GM18873 (cell line): ENCODE data around the gene ERICH3.
A peak's percentile ranks its signal among the peaks of the same experiment; 100 is the strongest.

Experiments used
- ATAC-seq: cut with Tn5 transposase; IDR thresholded peaks from one replicate; pipeline ENCODE4 v1.9.1; 2021; ENCODE audit warnings: mild to moderate bottlenecking, moderate library complexity, moderate number of reproducible peaks; ENCODE audit not compliant: unreplicated experiment, low FRiP score

The ERICH3 gene

GRCh38 chr1:74673351-74674111 is at the start of gene ERICH3:
Gene ERICH3 (minus strand): TSS chr1:74673792. CDS start chr1:74673519, 273 bp downstream.
- ATAC-seq = no peak

GRCh38 chr1:74717626-74718025 is 44.0 kb upstream of the ERICH3 start:
- no peak for ATAC-seq

GRCh38 chr1:74716822-74717221 is 43.2 kb upstream of the ERICH3 start:
- no peak for ATAC-seq

GRCh38 chr1:74715806-74716205 is 42.2 kb upstream of the ERICH3 start:
- ATAC-seq = no peak

- no peak for ATAC-seq
These were observed 41.6 kb upstream of the ERICH3 start for GRCh38 chr1:74715236-74715502.

- no peak for ATAC-seq
These were observed 41.0 kb upstream of the ERICH3 start for GRCh38 chr1:74714429-74715235.

GRCh38 chr1:74713849-74714248 is 40.3 kb upstream of the ERICH3 start:
- no peak for ATAC-seq

GRCh38 chr1:74712881-74713280 is 39.3 kb upstream of the ERICH3 start:
- no peak for ATAC-seq

GRCh38 chr1:74703386-74704182 is 30.0 kb upstream of the ERICH3 start:
- no peak for ATAC-seq

- no peak for ATAC-seq
These were observed 25.7 kb upstream of the ERICH3 start for GRCh38 chr1:74699331-74699730.

GRCh38 chr1:74697832-74698231 is 24.2 kb upstream of the ERICH3 start:
- ATAC-seq = no peak

GRCh38 chr1:74693473-74693872 is 19.9 kb upstream of the ERICH3 start:
- ATAC-seq = no peak

GRCh38 chr1:74690909-74691308 is 17.3 kb upstream of the ERICH3 start:
- no peak for ATAC-seq

GRCh38 chr1:74690364-74690696 is 16.7 kb upstream of the ERICH3 start:
- no peak for ATAC-seq

GRCh38 chr1:74689621-74690363 is 16.2 kb upstream of the ERICH3 start:
- ATAC-seq = peak; percentile 69

- no peak for ATAC-seq
These were observed 13.3 kb upstream of the ERICH3 start for GRCh38 chr1:74686928-74687327.

- no peak for ATAC-seq
These were observed 10.7 kb upstream of the ERICH3 start for GRCh38 chr1:74684301-74684700.

GRCh38 chr1:74683656-74684055 is 10.1 kb upstream of the ERICH3 start:
- no peak for ATAC-seq

- ATAC-seq = no peak
These were observed 8.3 kb upstream of the ERICH3 start for GRCh38 chr1:74681851-74682250.

GRCh38 chr1:74681449-74681848 is 7.9 kb upstream of the ERICH3 start:
- ATAC-seq = peak; percentile 86

GRCh38 chr1:74681001-74681400 is 7.4 kb upstream of the ERICH3 start:
- peak; percentile 18 for ATAC-seq
